Measurements from ENCODE around the gene NDUFV1.

GRCh38 chr11:67613313-67613959, 6.7 kb downstream of the NDUFV1 start:
- TF ChIP-seq CTCF (IDR thresholded peaks at IDR 0.05) (no peak), POLR2A (IDR thresholded peaks at IDR 0.05) (no peak)
